Activated CD4-positive, alpha-beta T cell treated with anti-CD3 and anti-CD28 coated beads, Interleukin-2, amount 10 ng/mL, durations not matched to agents 7 days and 5 days (primary cell): ENCODE data around the gene MOSPD3. TPM values are rescaled to one million over a fixed set of nuclear protein-coding genes. Genes with fewer than 3 reads are reported as not detected.

ENCODE experiments used
- CTCF ChIA-PET: fragments of 350-600 bp; sonication (Branson Sonifier 250); formaldehyde crosslinking; loops from one replicate; lab custom pipeline; 2021; ENCODE audit warnings: antibody characterized with exemption; lab: Charles Lee
- POLR2A ChIA-PET: fragments of 350-600 bp; sonication (Branson Sonifier 250); formaldehyde crosslinking; loops from one replicate; lab custom pipeline; 2021; ENCODE audit warnings: antibody characterized with exemption; lab: Charles Lee
- DNase-seq: peaks from one replicate; pipeline ENCODE4 v3.0.0-alpha.2; 2020
- H3K27ac Mint-ChIP-seq: one replicate; pipeline ENCODE4 v1.8.0; 2021; ENCODE audit warnings: mild to moderate bottlenecking, moderate library complexity, mixed read lengths
- H3K27me3 Mint-ChIP-seq: one replicate; pipeline ENCODE4 v1.8.0; 2021; ENCODE audit warnings: mixed read lengths
- H3K36me3 Mint-ChIP-seq: one replicate; pipeline ENCODE4 v1.8.0; 2021; ENCODE audit warnings: low read depth, mixed read lengths
- H3K4me1 Mint-ChIP-seq: one replicate; pipeline ENCODE4 v1.8.0; 2021; ENCODE audit warnings: mixed read lengths
- H3K4me3 Mint-ChIP-seq: one replicate; pipeline ENCODE4 v1.8.0; 2021; ENCODE audit warnings: mild to moderate bottlenecking, moderate library complexity, mixed read lengths
- H3K9me3 Mint-ChIP-seq: one replicate; pipeline ENCODE4 v1.8.0; 2021; ENCODE audit warnings: mixed read lengths
- total RNA-seq, 2 experiments: library from RNA; stranded (reverse); gene quantifications; one replicate each; pipeline ENCODE4 v1.2.3, GENCODE V29; 2021

Gene MOSPD3
- total RNA-seq, 2 experiments from 2014 or later, result 59.7 to 66.7 TPM

DNA sequence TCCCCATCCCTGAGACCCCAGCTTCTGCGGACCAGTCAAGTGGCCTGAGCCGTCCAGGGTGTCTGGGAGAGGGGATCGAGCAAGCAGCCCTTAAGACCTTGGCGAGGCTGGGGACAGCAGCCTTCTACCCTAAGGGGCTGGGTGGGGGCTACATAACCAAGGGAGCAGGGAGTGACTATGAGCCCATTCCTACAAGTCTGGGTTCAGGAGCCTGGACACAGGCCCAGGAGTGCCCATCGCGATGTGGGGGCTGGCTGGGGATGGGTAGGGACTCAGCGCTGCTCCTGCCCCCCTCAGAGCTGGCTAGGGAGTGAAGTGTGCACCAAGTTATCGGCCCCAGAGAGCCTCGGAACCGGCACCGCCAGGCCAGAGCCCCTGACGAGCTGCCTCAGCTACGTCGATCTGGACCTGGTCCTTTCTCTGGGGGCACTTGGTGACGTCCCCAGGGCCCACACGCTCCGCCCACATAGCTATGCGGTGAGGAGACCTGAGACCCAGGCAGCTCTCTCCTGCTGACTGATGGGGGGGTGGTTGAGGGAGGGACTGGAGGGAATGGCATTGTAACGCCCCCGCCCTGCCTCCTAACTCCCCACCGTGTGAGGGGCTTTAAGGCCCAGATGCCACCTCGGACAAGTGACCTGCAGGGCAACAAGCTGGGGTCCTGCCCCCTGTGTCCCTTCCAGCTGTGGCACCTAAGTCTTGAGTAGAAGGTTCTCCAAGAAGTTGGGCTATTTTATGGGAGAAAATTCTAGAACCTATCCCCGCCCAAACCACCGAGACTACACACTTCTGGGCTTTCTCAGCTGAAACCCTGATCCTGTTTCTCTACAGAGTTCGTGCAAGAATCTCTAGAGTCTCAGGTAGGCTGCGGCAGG lies 41.1 kb upstream of the MOSPD3 start:
- Mint-ChIP-seq H3K9me3 (no peaks in the 10 kb centered on the region), H3K4me3 (no peak overlapping the region), H3K27ac (peak overlapping the region; percentile 62), H3K36me3 (peaks cover 12% of the 10 kb centered on the region), H3K27me3 (no peaks in the 10 kb centered on the region), H3K4me1 (peaks cover 48% of the 10 kb centered on the region)
- ChIA-PET CTCF (interaction anchor here (0.5 to 1.9 kb wide), 5 partner anchors 9 to 240 kb away, joined by 3 to 10 read pairs (median 3); no protein-coding TSS in a partner anchor), POLR2A (no interaction called here)
- DNase-seq, result no peak

DNA sequence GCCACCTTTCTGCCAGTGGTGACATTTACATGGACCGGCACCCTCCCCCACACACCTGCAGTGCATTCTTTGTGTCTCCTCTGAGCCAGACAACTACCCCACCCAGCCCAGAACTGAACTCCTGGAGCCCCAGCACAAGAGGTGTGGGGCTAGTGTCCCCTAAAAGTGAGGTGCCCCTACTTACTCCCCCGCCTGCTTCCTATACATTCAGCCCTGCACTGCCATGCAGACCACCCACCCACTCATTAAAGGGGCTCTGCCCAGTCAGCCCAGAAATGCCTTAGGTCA lies 40.6 kb upstream of the MOSPD3 start:
- Mint-ChIP-seq H3K9me3 (no peaks in the 10 kb centered on the region), H3K27me3 (no peaks in the 10 kb centered on the region), H3K36me3 (peaks cover 16% of the 10 kb centered on the region), H3K4me3 (no peak overlapping the region), H3K4me1 (peaks cover 48% of the 10 kb centered on the region), H3K27ac (no peak overlapping the region)
- ChIA-PET POLR2A (no interaction called here), CTCF (interaction anchor here (0.6 to 1.9 kb wide), 3 partner anchors 10 to 13 kb away, joined by 3 to 10 read pairs (median 3); no protein-coding TSS in a partner anchor)
- no peak for DNase-seq

DNA sequence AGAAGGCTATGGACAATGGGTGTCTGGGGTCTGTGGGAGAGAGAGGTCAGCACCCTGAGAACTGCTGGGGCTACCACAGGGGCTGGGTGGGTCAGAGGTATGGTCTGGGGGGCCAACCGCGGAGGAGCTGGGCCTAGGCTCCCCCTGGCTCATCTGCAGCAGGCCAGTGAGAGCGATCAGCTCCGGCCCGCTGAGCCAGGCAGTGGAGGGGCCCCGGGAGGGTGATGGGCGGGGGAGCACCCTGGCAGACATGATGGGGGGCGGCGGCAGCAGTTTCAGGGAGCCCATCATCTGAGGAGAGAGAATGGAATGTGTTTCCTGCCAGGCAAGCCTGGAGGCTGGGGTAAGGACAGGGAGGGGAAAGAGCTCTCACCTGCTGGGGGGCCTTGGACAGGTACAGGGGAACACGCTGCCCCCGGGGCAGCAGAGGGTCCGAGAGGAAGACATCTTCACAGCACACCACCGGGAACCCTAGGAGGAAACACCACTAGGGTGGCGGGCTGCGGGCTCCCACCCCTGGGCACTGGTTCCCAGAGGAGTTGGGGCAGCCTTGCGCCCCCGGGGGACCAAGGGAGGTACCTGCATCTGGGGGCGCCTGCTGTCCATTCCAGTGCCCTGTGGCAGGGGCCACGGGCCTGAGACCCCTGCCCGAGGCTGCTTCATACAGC lies 39.9 kb upstream of the MOSPD3 start:
- ChIA-PET CTCF (interaction anchor here (0.9 to 1.1 kb wide), 3 partner anchors 8 to 13 kb away, joined by 3 to 6 read pairs (median 3); no protein-coding TSS in a partner anchor), POLR2A (no interaction called here)
- Mint-ChIP-seq H3K27ac (no peak overlapping the region), H3K27me3 (no peaks in the 10 kb centered on the region), H3K4me3 (no peak overlapping the region), H3K36me3 (peaks cover 16% of the 10 kb centered on the region), H3K9me3 (no peaks in the 10 kb centered on the region), H3K4me1 (peaks cover 44% of the 10 kb centered on the region)
- DNase-seq, result no peak

DNA sequence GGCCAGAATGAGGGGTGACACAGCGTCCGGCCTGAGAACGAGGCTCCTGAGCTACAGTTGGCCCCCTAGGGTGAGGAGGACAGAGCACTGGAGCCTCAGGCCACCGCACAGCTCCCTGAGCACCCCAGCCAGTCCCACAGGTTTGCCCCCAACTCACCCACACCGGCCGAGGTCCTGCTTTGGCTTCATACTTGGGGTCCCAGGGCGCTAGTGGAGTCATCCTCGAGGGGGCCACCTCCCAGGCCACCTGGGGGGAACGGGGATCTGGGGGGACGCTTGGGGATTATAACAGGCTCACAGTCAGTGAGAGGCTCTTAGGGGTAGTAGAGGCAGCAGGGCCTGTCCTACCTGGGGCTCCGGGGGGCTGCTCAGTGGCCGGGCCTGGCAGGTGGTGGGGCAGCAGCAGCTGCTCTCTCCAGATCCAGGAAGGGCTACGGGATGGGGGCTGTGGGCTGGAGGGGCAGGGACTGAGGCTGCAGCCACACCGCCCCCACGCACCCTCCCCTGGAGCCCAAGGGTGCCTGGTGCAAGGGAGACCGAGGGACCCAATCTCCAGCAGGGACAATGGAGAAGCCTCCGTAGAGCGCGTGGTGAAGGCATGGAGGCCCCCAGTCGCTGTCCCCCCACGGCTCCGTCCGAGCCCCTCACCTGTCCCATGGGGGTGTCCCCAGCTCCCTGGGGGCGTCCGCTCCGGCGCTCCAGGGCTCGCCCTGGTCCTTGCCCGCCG lies 39.2 kb upstream of the MOSPD3 start:
- no peak for DNase-seq
- ChIA-PET CTCF (interaction anchor here (0.9 to 1.1 kb wide), 3 partner anchors 9 to 13 kb away, joined by 3 to 6 read pairs (median 3); no protein-coding TSS in a partner anchor), POLR2A (no interaction called here)
- no peak overlapping the region for H3K27ac Mint-ChIP-seq
- no peak overlapping the region for H3K4me3 Mint-ChIP-seq
- H3K4me1 Mint-ChIP-seq, result peaks cover 37% of the 10 kb centered on the region
- H3K9me3 Mint-ChIP-seq, result no peaks in the 10 kb centered on the region
- H3K36me3 Mint-ChIP-seq, result peaks cover 16% of the 10 kb centered on the region
- H3K27me3 Mint-ChIP-seq, result no peaks in the 10 kb centered on the region

DNA sequence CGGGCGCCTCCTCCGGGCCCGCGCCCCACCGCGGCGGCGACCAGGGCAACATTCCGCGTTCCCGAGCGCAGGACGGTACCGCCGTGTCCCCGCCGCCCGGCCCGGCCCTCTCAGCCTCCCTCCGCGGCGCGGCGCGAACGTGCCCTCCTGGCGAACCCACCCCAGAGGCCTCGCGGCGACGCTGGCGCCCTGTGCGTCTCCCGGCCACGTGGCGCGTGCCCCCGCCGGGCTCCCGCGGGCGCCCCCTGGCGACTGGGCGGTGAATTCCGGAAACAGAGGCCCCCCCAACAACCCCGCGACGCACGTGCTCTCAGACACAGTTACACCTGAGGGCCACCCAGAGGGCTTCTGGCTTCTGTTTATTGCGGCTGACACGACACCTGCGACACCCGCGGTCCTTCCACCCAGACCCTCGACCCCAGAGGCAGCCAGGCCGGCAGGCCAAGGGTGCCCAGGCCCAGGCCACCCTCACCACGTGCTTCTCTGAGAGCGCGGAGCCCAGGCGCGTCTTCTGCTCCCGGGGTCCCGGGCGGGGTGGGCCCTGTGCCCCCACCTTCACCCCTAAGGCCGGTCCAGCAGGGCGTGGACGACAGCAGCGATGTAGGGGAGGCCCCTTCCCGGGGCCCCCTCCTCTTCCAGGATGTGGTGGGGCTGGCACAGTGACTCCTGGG lies 38.5 kb upstream of the MOSPD3 start, which contains the start of gene SAP25:
Gene SAP25 (minus strand): TSS at position 210 of the 671 bp plus-strand sequence. CDS start 158 bp downstream, at position 52.
- H3K27ac Mint-ChIP-seq, result no peak within 1 kb of the TSS
- no peaks in the 10 kb centered on the region for H3K9me3 Mint-ChIP-seq
- ChIA-PET CTCF (interaction anchor here (0.9 kb wide), 2 partner anchors 10 kb away, joined by 3 to 6 read pairs; no protein-coding TSS in a partner anchor), POLR2A (no interaction called here)
- peaks cover 18% of the 10 kb centered on the region for H3K36me3 Mint-ChIP-seq
- peaks cover 30% of the 10 kb centered on the region for H3K4me1 Mint-ChIP-seq
- no peak within 1 kb of the TSS for H3K4me3 Mint-ChIP-seq
- H3K27me3 Mint-ChIP-seq, result no peaks in the 10 kb centered on the region
- DNase-seq, result no peak

DNA sequence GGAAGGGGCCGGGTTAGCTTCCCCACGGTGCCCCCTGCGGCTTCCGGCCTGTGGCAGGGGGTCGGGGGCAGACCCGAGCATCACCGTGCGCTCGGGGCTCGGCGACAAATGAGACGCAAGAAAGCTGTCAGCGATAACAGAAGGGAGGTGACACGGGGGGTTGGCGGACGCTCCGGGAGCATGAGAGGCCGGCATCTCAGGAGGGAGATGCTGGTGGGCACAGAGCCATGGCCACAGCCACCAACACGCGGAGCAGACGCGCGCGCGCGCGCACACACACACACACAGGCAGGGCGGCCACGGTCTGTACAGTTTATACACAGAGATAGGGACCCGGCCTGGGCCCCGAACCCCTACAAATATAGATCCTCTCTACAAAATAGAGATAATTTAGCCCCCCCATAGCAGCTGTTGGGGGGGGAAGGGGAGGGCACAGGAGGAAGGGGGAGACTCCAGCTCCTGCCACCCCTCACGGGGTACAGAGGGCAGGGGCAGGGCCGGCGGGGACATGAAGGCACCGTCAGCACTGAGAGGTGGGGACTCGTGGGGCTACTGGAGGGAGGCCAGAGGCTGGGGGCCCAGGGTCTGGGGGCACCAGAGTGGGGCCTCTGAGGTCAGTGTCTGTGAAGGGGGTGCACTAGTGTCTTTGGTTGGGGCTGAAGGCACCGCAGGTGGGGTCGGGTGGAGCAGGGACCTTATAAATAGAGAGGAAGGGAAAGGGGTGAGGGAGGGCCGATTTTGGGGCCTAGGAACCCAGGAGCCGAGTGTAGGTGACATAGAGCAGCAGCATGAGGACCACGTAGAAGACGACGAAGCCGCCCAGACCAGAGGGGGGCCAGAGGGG lies 37.8 kb upstream of the MOSPD3 start:
- Mint-ChIP-seq H3K36me3 (peaks cover 20% of the 10 kb centered on the region), H3K27me3 (no peaks in the 10 kb centered on the region), H3K4me1 (peaks cover 23% of the 10 kb centered on the region), H3K9me3 (no peaks in the 10 kb centered on the region), H3K4me3 (no peak overlapping the region), H3K27ac (no peak overlapping the region)
- POLR2A ChIA-PET, result no interaction called here
- no peak for DNase-seq
- CTCF ChIA-PET, result no interaction called here

DNA sequence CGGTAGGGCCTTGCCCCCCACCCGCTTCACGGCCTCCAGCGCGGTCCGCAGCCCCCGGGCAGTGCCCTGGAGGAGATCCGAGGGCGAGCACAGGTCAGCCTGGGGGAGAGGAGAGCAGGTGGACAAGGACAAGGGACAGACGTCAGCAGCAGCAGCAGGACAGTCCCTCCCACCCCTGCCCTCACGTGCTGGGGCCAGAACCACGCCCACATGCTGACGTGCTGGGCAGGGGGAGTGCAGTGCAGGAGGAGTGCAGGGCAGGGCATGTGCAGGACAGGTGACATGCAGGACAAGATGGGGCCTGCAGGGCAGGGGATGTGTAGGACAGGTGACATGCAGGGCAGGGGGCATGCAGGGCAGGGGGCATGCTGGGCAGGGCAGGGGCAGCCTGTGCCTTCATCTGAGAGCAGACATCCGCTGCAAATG lies 37.1 kb upstream of the MOSPD3 start:
- DNase-seq, result no peak
- Mint-ChIP-seq H3K9me3 (no peaks in the 10 kb centered on the region), H3K4me3 (no peak overlapping the region), H3K36me3 (peaks cover 20% of the 10 kb centered on the region), H3K27ac (no peak overlapping the region), H3K27me3 (no peaks in the 10 kb centered on the region), H3K4me1 (peaks cover 18% of the 10 kb centered on the region)
- ChIA-PET CTCF (interaction anchor here (0.9 kb wide), 1 partner anchor 9 kb away, joined by 4 read pairs; no protein-coding TSS in a partner anchor), POLR2A (no interaction called here)

DNA sequence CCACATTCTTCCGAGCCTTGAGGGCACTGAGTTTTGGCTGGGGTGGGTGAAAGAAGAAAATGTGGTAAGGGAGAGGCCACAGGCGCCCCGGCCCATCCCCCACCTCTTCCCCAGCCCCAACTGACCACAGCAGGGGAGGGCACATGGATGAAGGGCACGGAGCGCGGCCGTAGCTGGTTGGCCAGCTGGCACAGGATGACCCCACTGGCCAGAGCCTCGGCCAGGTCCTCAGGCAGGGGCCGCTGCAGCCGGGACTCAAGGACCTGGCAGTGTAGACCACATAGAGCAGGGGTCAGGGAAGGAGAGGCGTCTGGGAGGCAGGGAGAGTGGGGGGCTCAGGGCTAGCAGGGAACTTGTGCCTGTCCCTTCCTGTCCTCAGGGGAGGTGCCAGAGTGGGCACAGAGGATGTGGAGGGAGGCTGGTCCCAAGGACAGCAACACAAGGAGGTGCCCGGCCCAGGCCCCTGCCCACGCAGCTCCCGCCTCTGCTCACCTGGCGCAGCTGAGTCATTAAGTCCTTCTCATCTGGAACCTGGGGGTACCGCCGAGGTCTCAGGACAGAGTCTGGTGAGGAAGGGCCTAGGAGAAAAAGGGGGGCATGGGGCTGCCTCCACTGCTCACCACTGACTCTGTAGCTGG lies 36.5 kb upstream of the MOSPD3 start:
- POLR2A ChIA-PET, result no interaction called here
- no peak overlapping the region for H3K27ac Mint-ChIP-seq

DNA sequence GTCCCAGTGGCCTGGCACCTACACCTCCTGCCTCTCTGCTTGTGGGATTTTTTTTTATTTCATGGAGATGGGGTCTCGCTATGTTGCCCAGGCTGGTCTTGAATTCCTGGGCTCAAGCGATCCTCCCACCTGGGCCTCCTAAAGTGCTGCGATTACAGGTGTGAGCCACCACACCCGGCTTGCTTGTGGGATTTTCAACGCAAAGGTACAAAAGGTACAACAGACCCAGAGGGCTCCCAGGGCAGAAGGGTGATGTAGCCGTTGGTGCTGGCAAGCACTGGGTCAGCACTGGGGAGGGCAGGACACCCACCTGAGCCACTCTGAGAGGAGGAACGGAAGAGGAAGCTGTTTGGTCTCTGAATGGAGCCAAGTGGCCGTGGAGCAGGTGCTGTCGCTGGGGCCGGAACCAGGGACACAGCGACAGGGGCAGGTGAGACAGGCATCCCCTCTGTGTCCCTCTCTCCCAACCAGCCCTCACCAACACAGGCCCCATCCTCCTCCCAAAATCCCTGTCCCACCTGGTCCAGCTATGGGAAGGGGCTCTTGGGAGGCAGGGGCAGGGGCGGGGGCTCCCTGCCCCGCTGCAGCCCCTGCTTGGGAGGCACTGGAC lies 35.9 kb upstream of the MOSPD3 start:
- H3K4me3 Mint-ChIP-seq, result no peak overlapping the region
- H3K36me3 Mint-ChIP-seq, result peaks cover 20% of the 10 kb centered on the region
- H3K27me3 Mint-ChIP-seq, result no peaks in the 10 kb centered on the region
- no peaks in the 10 kb centered on the region for H3K9me3 Mint-ChIP-seq
- ChIA-PET POLR2A (no interaction called here), CTCF (interaction anchor here (1.2 kb wide), 1 partner anchor 10 kb away, joined by 3 read pairs; no protein-coding TSS in a partner anchor)
- no peak overlapping the region for H3K27ac Mint-ChIP-seq
- H3K4me1 Mint-ChIP-seq, result peaks cover 8% of the 10 kb centered on the region
- no peak for DNase-seq

More for the DNA sequence above, 36.5 kb upstream of the MOSPD3 start:
- Mint-ChIP-seq H3K9me3 (no peaks in the 10 kb centered on the region), H3K4me3 (no peak overlapping the region), H3K36me3 (peaks cover 20% of the 10 kb centered on the region), H3K27me3 (no peaks in the 10 kb centered on the region), H3K4me1 (peaks cover 13% of the 10 kb centered on the region)
- CTCF ChIA-PET, result interaction anchor here (0.9 to 1.2 kb wide), 2 partner anchors 9 kb away, joined by 3 to 4 read pairs; no protein-coding TSS in a partner anchor
- no peak for DNase-seq

DNA sequence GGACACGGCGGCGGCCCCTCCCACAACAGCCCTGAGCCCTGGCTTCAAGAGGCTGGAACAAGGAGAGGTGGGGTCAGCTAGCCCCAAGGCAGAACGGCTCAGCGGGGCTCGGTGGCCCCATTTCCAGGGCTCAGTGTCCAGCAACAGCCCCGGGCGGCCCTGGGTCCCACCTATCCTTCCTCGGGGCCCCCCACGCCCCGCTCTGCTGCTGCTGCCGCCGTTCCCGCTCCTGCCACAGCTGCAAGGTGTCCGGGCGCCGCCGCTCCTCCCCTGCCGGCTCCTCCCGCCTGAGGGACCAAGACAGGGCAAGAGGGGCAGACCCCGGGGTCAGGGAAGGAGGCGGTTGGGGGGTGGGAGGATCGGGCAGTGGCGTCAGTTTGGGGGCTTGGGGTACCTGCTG lies 35.2 kb upstream of the MOSPD3 start:
- Mint-ChIP-seq H3K27ac (no peak overlapping the region), H3K4me3 (no peak overlapping the region), H3K36me3 (peaks cover 15% of the 10 kb centered on the region), H3K27me3 (no peaks in the 10 kb centered on the region), H3K4me1 (peaks cover 2% of the 10 kb centered on the region), H3K9me3 (no peaks in the 10 kb centered on the region)
- POLR2A ChIA-PET, result no interaction called here
- CTCF ChIA-PET, result interaction anchor here (0.6 to 1.3 kb wide), 5 partner anchors 9 to 14 kb away, joined by 3 to 4 read pairs (median 3); partner anchors contain the start of genes FBXO24 and LRCH4
- no peak for DNase-seq
